ENCODE data around the gene PIEZO1. TPM values are rescaled to one million over a fixed set of nuclear protein-coding genes. Genes with fewer than 3 reads are reported as not detected.

The PIEZO1 gene
- total and polyA plus RNA-seq, 2 experiments from 2014 or later, result 30.4 to 70.1 TPM

DNA sequence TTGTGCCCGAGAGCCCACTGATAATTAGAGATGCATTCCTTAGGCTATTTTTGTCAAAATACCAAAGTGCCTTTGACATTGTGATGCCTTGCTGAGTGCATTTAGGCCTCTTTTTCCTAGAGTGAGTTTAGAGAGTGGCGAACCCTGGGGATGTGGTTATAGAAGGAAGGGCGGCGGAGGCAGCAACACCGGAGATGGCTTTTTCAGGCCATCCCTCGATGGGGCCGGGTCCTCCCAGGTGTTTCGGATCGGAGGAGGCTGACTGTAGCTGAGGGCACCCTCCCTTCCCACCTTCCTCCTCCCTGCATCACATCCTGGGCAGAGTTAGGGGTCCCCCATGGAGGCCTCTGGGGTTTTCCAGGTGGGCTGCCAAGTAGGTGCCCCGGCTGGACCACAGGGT lies 92.2 kb downstream of the PIEZO1 start:
- no peak for ATAC-seq
- H3K9me3 Mint-ChIP-seq, result no peaks in the 10 kb centered on the region
- H3K4me1 Mint-ChIP-seq, result peaks cover 9% of the 10 kb centered on the region
- no peaks in the 10 kb centered on the region for H3K79me2 ChIP-seq (replicated peaks; ENCODE audit: insufficient read depth)
- H3K36me3 ChIP-seq (ENCODE audit: insufficient read depth), result no peaks in the 10 kb centered on the region
- no peaks in the 10 kb centered on the region for H3K36me3 Mint-ChIP-seq (ENCODE audit: low read depth)
- no peaks in the 10 kb centered on the region for H3K27me3 ChIP-seq (ENCODE audit: insufficient read depth)
- H4K20me1 ChIP-seq (replicated peaks; ENCODE audit: insufficient read depth), result no peaks in the 10 kb centered on the region
- no peaks in the 10 kb centered on the region for H3K9me2 ChIP-seq (ENCODE audit: insufficient read depth)
- no peak overlapping the region for H3K4me3 ChIP-seq
- H3K4me1 ChIP-seq (ENCODE audit: insufficient read depth), result no peaks in the 10 kb centered on the region
- no peak overlapping the region for H3K27ac Mint-ChIP-seq
- DNase-seq (ENCODE audit: low spot score), result no peak
- H3F3A ChIP-seq (replicated peaks; ENCODE audit: low read depth), result no peaks in the 10 kb centered on the region
- H3K4me2 ChIP-seq, result no peak overlapping the region
- H3K27ac ChIP-seq (ENCODE audit: low read depth), result no peak overlapping the region
- TF ChIP-seq NANOG (IDR thresholded peaks at IDR 0.05; ENCODE audit: borderline replicate concordance) (no peak), ZNF331 (CRISPR knock-in tag; IDR thresholded peaks at IDR 0.05; ENCODE audit: low read depth) (no peak), STAT1 (IDR thresholded peaks at IDR 0.05; ENCODE audit: unreplicated experiment) (no peak), JUNB (IDR thresholded peaks at IDR 0.05; ENCODE audit: unreplicated experiment) (no peak), POLR2AphosphoS5 (IDR thresholded peaks at IDR 0.05; ENCODE audit: low read depth) (no peak), EZH2 (IDR thresholded peaks at IDR 0.05; ENCODE audit: low read depth, unreplicated experiment) (no peak), ZNF114 (CRISPR knock-in tag; IDR thresholded peaks at IDR 0.05) (no peak), EZH2phosphoT487 (IDR thresholded peaks at IDR 0.05; ENCODE audit: unreplicated experiment) (no peak)
- TF ChIP-seq, protein P1, sequence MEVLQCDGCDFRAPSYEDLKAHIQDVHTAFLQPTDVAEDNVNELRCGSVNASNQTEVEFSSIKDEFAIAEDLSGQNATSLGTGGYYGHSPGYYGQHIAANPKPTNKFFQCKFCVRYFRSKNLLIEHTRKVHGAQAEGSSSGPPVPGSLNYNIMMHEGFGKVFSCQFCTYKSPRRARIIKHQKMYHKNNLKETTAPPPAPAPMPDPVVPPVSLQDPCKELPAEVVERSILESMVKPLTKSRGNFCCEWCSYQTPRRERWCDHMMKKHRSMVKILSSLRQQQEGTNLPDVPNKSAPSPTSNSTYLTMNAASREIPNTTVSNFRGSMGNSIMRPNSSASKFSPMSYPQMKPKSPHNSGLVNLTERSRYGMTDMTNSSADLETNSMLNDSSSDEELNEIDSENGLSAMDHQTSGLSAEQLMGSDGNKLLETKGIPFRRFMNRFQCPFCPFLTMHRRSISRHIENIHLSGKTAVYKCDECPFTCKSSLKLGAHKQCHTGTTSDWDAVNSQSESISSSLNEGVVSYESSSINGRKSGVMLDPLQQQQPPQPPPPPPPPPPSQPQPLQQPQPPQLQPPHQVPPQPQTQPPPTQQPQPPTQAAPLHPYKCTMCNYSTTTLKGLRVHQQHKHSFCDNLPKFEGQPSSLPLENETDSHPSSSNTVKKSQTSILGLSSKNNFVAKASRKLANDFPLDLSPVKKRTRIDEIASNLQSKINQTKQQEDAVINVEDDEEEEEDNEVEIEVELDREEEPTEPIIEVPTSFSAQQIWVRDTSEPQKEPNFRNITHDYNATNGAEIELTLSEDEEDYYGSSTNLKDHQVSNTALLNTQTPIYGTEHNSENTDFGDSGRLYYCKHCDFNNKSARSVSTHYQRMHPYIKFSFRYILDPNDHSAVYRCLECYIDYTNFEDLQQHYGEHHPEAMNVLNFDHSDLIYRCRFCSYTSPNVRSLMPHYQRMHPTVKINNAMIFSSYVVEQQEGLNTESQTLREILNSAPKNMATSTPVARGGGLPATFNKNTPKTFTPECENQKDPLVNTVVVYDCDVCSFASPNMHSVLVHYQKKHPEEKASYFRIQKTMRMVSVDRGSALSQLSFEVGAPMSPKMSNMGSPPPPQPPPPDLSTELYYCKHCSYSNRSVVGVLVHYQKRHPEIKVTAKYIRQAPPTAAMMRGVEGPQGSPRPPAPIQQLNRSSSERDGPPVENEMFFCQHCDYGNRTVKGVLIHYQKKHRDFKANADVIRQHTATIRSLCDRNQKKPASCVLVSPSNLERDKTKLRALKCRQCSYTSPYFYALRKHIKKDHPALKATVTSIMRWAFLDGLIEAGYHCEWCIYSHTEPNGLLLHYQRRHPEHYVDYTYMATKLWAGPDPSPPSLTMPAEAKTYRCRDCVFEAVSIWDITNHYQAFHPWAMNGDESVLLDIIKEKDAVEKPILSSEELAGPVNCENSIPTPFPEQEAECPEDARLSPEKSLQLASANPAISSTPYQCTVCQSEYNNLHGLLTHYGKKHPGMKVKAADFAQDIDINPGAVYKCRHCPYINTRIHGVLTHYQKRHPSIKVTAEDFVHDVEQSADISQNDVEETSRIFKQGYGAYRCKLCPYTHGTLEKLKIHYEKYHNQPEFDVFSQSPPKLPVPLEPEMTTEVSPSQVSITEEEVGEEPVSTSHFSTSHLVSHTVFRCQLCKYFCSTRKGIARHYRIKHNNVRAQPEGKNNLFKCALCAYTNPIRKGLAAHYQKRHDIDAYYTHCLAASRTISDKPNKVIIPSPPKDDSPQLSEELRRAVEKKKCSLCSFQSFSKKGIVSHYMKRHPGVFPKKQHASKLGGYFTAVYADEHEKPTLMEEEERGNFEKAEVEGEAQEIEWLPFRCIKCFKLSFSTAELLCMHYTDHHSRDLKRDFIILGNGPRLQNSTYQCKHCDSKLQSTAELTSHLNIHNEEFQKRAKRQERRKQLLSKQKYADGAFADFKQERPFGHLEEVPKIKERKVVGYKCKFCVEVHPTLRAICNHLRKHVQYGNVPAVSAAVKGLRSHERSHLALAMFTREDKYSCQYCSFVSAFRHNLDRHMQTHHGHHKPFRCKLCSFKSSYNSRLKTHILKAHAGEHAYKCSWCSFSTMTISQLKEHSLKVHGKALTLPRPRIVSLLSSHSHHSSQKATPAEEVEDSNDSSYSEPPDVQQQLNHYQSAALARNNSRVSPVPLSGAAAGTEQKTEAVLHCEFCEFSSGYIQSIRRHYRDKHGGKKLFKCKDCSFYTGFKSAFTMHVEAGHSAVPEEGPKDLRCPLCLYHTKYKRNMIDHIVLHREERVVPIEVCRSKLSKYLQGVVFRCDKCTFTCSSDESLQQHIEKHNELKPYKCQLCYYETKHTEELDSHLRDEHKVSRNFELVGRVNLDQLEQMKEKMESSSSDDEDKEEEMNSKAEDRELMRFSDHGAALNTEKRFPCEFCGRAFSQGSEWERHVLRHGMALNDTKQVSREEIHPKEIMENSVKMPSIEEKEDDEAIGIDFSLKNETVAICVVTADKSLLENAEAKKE (CRISPR knock-in tag; IDR thresholded peaks at IDR 0.05), result no peak
- TF ChIP-seq, protein P2, sequence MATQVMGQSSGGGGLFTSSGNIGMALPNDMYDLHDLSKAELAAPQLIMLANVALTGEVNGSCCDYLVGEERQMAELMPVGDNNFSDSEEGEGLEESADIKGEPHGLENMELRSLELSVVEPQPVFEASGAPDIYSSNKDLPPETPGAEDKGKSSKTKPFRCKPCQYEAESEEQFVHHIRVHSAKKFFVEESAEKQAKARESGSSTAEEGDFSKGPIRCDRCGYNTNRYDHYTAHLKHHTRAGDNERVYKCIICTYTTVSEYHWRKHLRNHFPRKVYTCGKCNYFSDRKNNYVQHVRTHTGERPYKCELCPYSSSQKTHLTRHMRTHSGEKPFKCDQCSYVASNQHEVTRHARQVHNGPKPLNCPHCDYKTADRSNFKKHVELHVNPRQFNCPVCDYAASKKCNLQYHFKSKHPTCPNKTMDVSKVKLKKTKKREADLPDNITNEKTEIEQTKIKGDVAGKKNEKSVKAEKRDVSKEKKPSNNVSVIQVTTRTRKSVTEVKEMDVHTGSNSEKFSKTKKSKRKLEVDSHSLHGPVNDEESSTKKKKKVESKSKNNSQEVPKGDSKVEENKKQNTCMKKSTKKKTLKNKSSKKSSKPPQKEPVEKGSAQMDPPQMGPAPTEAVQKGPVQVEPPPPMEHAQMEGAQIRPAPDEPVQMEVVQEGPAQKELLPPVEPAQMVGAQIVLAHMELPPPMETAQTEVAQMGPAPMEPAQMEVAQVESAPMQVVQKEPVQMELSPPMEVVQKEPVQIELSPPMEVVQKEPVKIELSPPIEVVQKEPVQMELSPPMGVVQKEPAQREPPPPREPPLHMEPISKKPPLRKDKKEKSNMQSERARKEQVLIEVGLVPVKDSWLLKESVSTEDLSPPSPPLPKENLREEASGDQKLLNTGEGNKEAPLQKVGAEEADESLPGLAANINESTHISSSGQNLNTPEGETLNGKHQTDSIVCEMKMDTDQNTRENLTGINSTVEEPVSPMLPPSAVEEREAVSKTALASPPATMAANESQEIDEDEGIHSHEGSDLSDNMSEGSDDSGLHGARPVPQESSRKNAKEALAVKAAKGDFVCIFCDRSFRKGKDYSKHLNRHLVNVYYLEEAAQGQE (IDR thresholded peaks at IDR 0.05; ENCODE audit: unreplicated experiment), result no peak
- TF ChIP-seq, protein P3, sequence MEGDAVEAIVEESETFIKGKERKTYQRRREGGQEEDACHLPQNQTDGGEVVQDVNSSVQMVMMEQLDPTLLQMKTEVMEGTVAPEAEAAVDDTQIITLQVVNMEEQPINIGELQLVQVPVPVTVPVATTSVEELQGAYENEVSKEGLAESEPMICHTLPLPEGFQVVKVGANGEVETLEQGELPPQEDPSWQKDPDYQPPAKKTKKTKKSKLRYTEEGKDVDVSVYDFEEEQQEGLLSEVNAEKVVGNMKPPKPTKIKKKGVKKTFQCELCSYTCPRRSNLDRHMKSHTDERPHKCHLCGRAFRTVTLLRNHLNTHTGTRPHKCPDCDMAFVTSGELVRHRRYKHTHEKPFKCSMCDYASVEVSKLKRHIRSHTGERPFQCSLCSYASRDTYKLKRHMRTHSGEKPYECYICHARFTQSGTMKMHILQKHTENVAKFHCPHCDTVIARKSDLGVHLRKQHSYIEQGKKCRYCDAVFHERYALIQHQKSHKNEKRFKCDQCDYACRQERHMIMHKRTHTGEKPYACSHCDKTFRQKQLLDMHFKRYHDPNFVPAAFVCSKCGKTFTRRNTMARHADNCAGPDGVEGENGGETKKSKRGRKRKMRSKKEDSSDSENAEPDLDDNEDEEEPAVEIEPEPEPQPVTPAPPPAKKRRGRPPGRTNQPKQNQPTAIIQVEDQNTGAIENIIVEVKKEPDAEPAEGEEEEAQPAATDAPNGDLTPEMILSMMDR (conservative IDR thresholded peaks at IDR 0.05; ENCODE audit: low read depth in 2 of 2), result no peak
- H2AFZ ChIP-seq, result no peak overlapping the region
- peaks cover 13% of the 10 kb centered on the region for H3K27me3 Mint-ChIP-seq (ENCODE audit: insufficient read depth, low read depth, poor library complexity)
- no peak overlapping the region for H3K4me3 Mint-ChIP-seq

Measured in GM23338 (cell line).